Smooth muscle cell (in vitro differentiated cells): ENCODE measurements around the gene CR1. TPM values are rescaled to one million over a fixed set of nuclear protein-coding genes. Genes with fewer than 3 reads are reported as not detected.

Experiments
- DNase-seq: peaks from one replicate; lab custom pipeline; 2025; ENCODE audit not compliant: unreplicated experiment; lab: John Stamatoyannopoulos, UW
- H2AFZ ChIP-seq: fragments of 200-600 bp; sonication (generic); 2 replicates; pipeline ENCODE4 v1.6.0; 2016; ENCODE audit warnings: antibody characterized with exemption, low read depth, mild to moderate bottlenecking
- H3F3A ChIP-seq: fragments of 200-600 bp; sonication (generic); 2 replicates; pipeline ENCODE4 v1.6.0; 2017; ENCODE audit warnings: antibody characterized with exemption, low read depth
- H3K27ac ChIP-seq: fragments of 200-600 bp; sonication (generic); 2 replicates; pipeline ENCODE4 v1.5.1; 2016; ENCODE audit warnings: low read depth, mild to moderate bottlenecking
- H3K27me3 ChIP-seq: fragments of 200-600 bp; sonication (generic); 2 replicates; pipeline ENCODE4 v1.6.1; 2016; ENCODE audit warnings: low read depth, mild to moderate bottlenecking
- H3K36me3 ChIP-seq: fragments of 200-600 bp; sonication (generic); 2 replicates; pipeline ENCODE4 v1.5.1; 2016; ENCODE audit warnings: low read depth
- H3K4me1 ChIP-seq: fragments of 200-600 bp; sonication (generic); 2 replicates; pipeline ENCODE4 v1.5.1; 2016; ENCODE audit warnings: low read depth
- H3K4me2 ChIP-seq: fragments of 200-600 bp; sonication (generic); 2 replicates; pipeline ENCODE4 v1.6.0; 2016; ENCODE audit warnings: mild to moderate bottlenecking
- H3K4me3 ChIP-seq: fragments of 200-600 bp; sonication (generic); 2 replicates; pipeline ENCODE4 v1.5.1; 2016; ENCODE audit warnings: mild to moderate bottlenecking
- H3K79me2 ChIP-seq: fragments of 200-600 bp; sonication (generic); 2 replicates; pipeline ENCODE4 v1.6.0; 2016; ENCODE audit warnings: low read depth, mild to moderate bottlenecking
- H3K9ac ChIP-seq: fragments of 200-600 bp; sonication (generic); 2 replicates; pipeline ENCODE4 v1.6.0; 2016; ENCODE audit warnings: low read depth
- H3K9me3 ChIP-seq: fragments of 200-600 bp; sonication (generic); replicated peaks from 2 replicates; pipeline ENCODE4 v1.5.1; 2016; ENCODE audit warnings: low read depth
- H4K20me1 ChIP-seq: fragments of 200-600 bp; sonication (generic); 2 replicates; pipeline ENCODE4 v1.6.0; 2016; ENCODE audit warnings: low read depth
- CTCF ChIP-seq: fragments of 200-600 bp; sonication (generic); IDR thresholded peaks from 2 replicates; pipeline ENCODE4 v1.5.1; 2017; ENCODE audit warnings: borderline replicate concordance, mild to moderate bottlenecking, antibody characterized with exemption; ENCODE audit not compliant: insufficient read depth, poor library complexity, severe bottlenecking
- WGBS: methylation state at CpG from one replicate; pipeline ENCODE4 v1.1.7; 2016; ENCODE audit warnings: low lambda C conversion rate; 5-methylcytosine and 5-hydroxymethylcytosine counted together
- polyA plus RNA-seq: library from polyadenylated mRNA; unstranded; fragments of >200 nt; fragmentation: Nextera tagmentation; extraction: Ambion mirVana; gene quantifications from 2 replicates; pipeline ENCODE4 v1.2.1, GENCODE V29; 2016
- total RNA-seq: library from RNA; depleted of rRNA; stranded (reverse); fragments of >200 nt; gene quantifications from 2 replicates; pipeline ENCODE4 v1.2.3, GENCODE V29; 2014

CR1 gene
- total and polyA plus RNA-seq, 2 experiments from 2014 or later: 0.25 TPM; not detected in 1

GRCh38 chr1:207504438-207504837 lies 8.5 kb downstream of the CR1 start:
- Histone ChIP-seq H4K20me1 (no peaks in the 10 kb centered on the region), H3K27me3 (peaks cover 58% of the 10 kb centered on the region), H3K4me3 (no peak overlapping the region), H3F3A (no peaks in the 10 kb centered on the region), H2AFZ (no peak overlapping the region), H3K27ac (no peak overlapping the region), H3K36me3 (no peaks in the 10 kb centered on the region), H3K4me2 (no peak overlapping the region), H3K4me1 (no peaks in the 10 kb centered on the region), H3K79me2 (no peaks in the 10 kb centered on the region), H3K9ac (no peak overlapping the region), H3K9me3 (no peaks in the 10 kb centered on the region)
- no peak for TF ChIP-seq CTCF
- no peak for DNase-seq

- Histone ChIP-seq H3K9me3 (no peaks in the 10 kb centered on the region), H2AFZ (no peak overlapping the region), H3K4me1 (no peaks in the 10 kb centered on the region), H3K4me2 (no peak overlapping the region), H3K27ac (no peak overlapping the region), H3F3A (no peaks in the 10 kb centered on the region), H3K9ac (no peak overlapping the region), H3K27me3 (peaks cover 11% of the 10 kb centered on the region), H3K36me3 (no peaks in the 10 kb centered on the region), H3K4me3 (no peak overlapping the region), H4K20me1 (no peaks in the 10 kb centered on the region), H3K79me2 (no peaks in the 10 kb centered on the region)
- DNase-seq: no peak
- 88% methylated on average over 1 of the region's 1 CpG for WGBS
- TF ChIP-seq CTCF: no peak
Measured at GRCh38 chr1:207510444-207510843, 14.5 kb downstream of the CR1 start.

GRCh38 chr1:207514890-207515289 lies 18.9 kb downstream of the CR1 start:
- H3F3A ChIP-seq: no peaks in the 10 kb centered on the region
- H3K9ac ChIP-seq: no peak overlapping the region
- no peaks in the 10 kb centered on the region for H4K20me1 ChIP-seq
- TF ChIP-seq CTCF: no peak
- H3K9me3 ChIP-seq: no peaks in the 10 kb centered on the region
- no peaks in the 10 kb centered on the region for H3K27me3 ChIP-seq
- WGBS: 97% methylated on average over 10 of the region's 13 CpGs
- H3K79me2 ChIP-seq: no peaks in the 10 kb centered on the region
- no peak for DNase-seq
- no peak overlapping the region for H3K4me2 ChIP-seq
- no peaks in the 10 kb centered on the region for H3K36me3 ChIP-seq
- no peak overlapping the region for H3K27ac ChIP-seq
- H3K4me1 ChIP-seq: no peaks in the 10 kb centered on the region
- H3K4me3 ChIP-seq: no peak overlapping the region
- H2AFZ ChIP-seq: no peak overlapping the region

GRCh38 chr1:207516729-207517128 lies 20.8 kb downstream of the CR1 start:
- no peak for TF ChIP-seq CTCF

More at GRCh38 chr1:207516729-207517128, 20.8 kb downstream of the CR1 start:
- H2AFZ ChIP-seq: no peak overlapping the region
- no peak overlapping the region for H3K4me2 ChIP-seq
- no peaks in the 10 kb centered on the region for H3K4me1 ChIP-seq
- H3K4me3 ChIP-seq: no peak overlapping the region
- no peaks in the 10 kb centered on the region for H3K79me2 ChIP-seq
- H3K9ac ChIP-seq: no peak overlapping the region
- no peaks in the 10 kb centered on the region for H3F3A ChIP-seq
- no peak for DNase-seq
- no peak overlapping the region for H3K27ac ChIP-seq
- no peaks in the 10 kb centered on the region for H3K27me3 ChIP-seq
- no peaks in the 10 kb centered on the region for H4K20me1 ChIP-seq
- no peaks in the 10 kb centered on the region for H3K9me3 ChIP-seq
- H3K36me3 ChIP-seq: no peaks in the 10 kb centered on the region
